Smooth muscle cell (in vitro differentiated cells): Measurements from ENCODE around the gene CNBD2. TPM values are rescaled to one million over a fixed set of nuclear protein-coding genes. Genes with fewer than 3 reads are reported as not detected.
"Not testable (repeated sequence)": the region's sequence is repeated elsewhere in the genome, so short reads cannot be mapped to it uniquely, and the experiment has no call there.

Experiments used
- DNase-seq: peaks from one replicate; lab custom pipeline; 2025; ENCODE audit not compliant: unreplicated experiment; lab: John Stamatoyannopoulos, UW
- H2AFZ ChIP-seq: fragments of 200-600 bp; sonication (generic); 2 replicates; pipeline ENCODE4 v1.6.0; 2016; ENCODE audit warnings: antibody characterized with exemption, low read depth, mild to moderate bottlenecking
- H3F3A ChIP-seq: fragments of 200-600 bp; sonication (generic); 2 replicates; pipeline ENCODE4 v1.6.0; 2017; ENCODE audit warnings: antibody characterized with exemption, low read depth
- H3K27ac ChIP-seq: fragments of 200-600 bp; sonication (generic); 2 replicates; pipeline ENCODE4 v1.5.1; 2016; ENCODE audit warnings: low read depth, mild to moderate bottlenecking
- H3K27me3 ChIP-seq: fragments of 200-600 bp; sonication (generic); 2 replicates; pipeline ENCODE4 v1.6.1; 2016; ENCODE audit warnings: low read depth, mild to moderate bottlenecking
- H3K36me3 ChIP-seq: fragments of 200-600 bp; sonication (generic); 2 replicates; pipeline ENCODE4 v1.5.1; 2016; ENCODE audit warnings: low read depth
- H3K4me1 ChIP-seq: fragments of 200-600 bp; sonication (generic); 2 replicates; pipeline ENCODE4 v1.5.1; 2016; ENCODE audit warnings: low read depth
- H3K4me2 ChIP-seq: fragments of 200-600 bp; sonication (generic); 2 replicates; pipeline ENCODE4 v1.6.0; 2016; ENCODE audit warnings: mild to moderate bottlenecking
- H3K4me3 ChIP-seq: fragments of 200-600 bp; sonication (generic); 2 replicates; pipeline ENCODE4 v1.5.1; 2016; ENCODE audit warnings: mild to moderate bottlenecking
- H3K79me2 ChIP-seq: fragments of 200-600 bp; sonication (generic); 2 replicates; pipeline ENCODE4 v1.6.0; 2016; ENCODE audit warnings: low read depth, mild to moderate bottlenecking
- H3K9ac ChIP-seq: fragments of 200-600 bp; sonication (generic); 2 replicates; pipeline ENCODE4 v1.6.0; 2016; ENCODE audit warnings: low read depth
- H3K9me3 ChIP-seq: fragments of 200-600 bp; sonication (generic); replicated peaks from 2 replicates; pipeline ENCODE4 v1.5.1; 2016; ENCODE audit warnings: low read depth
- H4K20me1 ChIP-seq: fragments of 200-600 bp; sonication (generic); 2 replicates; pipeline ENCODE4 v1.6.0; 2016; ENCODE audit warnings: low read depth
- WGBS: methylation state at CpG from one replicate; pipeline ENCODE4 v1.1.7; 2016; ENCODE audit warnings: low lambda C conversion rate; 5-methylcytosine and 5-hydroxymethylcytosine counted together
- polyA plus RNA-seq: library from polyadenylated mRNA; unstranded; fragments of >200 nt; fragmentation: Nextera tagmentation; extraction: Ambion mirVana; gene quantifications from 2 replicates; pipeline ENCODE4 v1.2.1, GENCODE V29; 2016
- total RNA-seq: library from RNA; depleted of rRNA; stranded (reverse); fragments of >200 nt; gene quantifications from 2 replicates; pipeline ENCODE4 v1.2.3, GENCODE V29; 2014
- TF ChIP-seq, protein P1 (sequence below): fragments of 200-600 bp; sonication (generic); IDR thresholded peaks from 2 replicates; pipeline ENCODE4 v1.5.1; 2017; ENCODE audit warnings: borderline replicate concordance, mild to moderate bottlenecking, antibody characterized with exemption; ENCODE audit not compliant: insufficient read depth, poor library complexity, severe bottlenecking

Gene CNBD2
- total and polyA plus RNA-seq, 2 experiments from 2014 or later, result 2.8 to 10.2 TPM

DNA sequence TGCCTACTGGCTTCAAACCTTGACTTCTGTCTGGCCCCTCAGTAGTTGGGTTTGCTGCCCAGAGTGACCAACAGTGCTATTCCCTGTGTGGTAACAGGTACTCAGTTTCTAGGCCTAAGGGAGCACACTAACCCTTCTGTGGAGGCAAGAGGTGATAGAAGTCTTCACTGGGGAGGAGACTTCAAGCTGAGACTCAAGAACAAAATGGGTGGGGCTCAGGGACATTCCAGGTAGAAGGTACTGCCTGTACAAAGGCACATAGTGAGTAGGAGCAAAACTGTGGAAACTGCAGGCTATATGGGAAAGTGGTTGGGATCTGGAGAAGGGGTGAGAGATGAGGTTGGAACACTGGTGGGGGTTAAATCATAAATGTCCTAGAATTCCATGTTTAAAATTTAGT is 11.8 kb upstream of the CNBD2 start:
- H3F3A ChIP-seq, result peaks cover 13% of the 10 kb centered on the region
- peaks cover 17% of the 10 kb centered on the region for H3K4me1 ChIP-seq
- H3K9me3 ChIP-seq, result no peaks in the 10 kb centered on the region
- peaks cover 16% of the 10 kb centered on the region for H4K20me1 ChIP-seq
- no peak overlapping the region for H3K9ac ChIP-seq
- TF ChIP-seq, protein P1, sequence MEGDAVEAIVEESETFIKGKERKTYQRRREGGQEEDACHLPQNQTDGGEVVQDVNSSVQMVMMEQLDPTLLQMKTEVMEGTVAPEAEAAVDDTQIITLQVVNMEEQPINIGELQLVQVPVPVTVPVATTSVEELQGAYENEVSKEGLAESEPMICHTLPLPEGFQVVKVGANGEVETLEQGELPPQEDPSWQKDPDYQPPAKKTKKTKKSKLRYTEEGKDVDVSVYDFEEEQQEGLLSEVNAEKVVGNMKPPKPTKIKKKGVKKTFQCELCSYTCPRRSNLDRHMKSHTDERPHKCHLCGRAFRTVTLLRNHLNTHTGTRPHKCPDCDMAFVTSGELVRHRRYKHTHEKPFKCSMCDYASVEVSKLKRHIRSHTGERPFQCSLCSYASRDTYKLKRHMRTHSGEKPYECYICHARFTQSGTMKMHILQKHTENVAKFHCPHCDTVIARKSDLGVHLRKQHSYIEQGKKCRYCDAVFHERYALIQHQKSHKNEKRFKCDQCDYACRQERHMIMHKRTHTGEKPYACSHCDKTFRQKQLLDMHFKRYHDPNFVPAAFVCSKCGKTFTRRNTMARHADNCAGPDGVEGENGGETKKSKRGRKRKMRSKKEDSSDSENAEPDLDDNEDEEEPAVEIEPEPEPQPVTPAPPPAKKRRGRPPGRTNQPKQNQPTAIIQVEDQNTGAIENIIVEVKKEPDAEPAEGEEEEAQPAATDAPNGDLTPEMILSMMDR, result no peak
- no peak for DNase-seq
- no peak overlapping the region for H3K4me3 ChIP-seq
- H3K27ac ChIP-seq, result no peak overlapping the region
- H3K4me2 ChIP-seq, result no peak overlapping the region
- no peak overlapping the region for H2AFZ ChIP-seq
- no peaks in the 10 kb centered on the region for H3K27me3 ChIP-seq
- peaks cover 20% of the 10 kb centered on the region for H3K79me2 ChIP-seq
- no peaks in the 10 kb centered on the region for H3K36me3 ChIP-seq

DNA sequence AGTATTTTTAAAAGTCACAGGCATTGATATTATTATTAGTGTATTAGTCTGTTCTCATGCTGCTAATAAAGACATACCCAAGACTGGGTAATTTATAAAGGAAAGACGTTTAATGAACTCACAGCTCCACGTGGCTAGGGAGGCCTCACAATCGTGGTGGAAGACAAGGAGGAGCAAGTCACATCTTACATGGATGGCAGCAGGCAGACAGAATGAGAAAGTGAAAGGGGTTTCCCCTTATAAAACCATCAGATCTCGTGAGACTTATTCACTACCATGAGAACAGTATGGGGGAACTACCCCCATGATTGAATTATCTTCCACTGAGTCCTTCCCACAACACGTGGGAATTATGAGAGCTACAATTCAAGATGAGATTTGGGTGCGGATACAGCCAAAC is 9.1 kb upstream of the CNBD2 start:
- H3K4me2 ChIP-seq, H3K36me3 ChIP-seq, H3F3A ChIP-seq, H3K79me2 ChIP-seq, H3K4me1 ChIP-seq, H3K27me3 ChIP-seq, H3K9ac ChIP-seq, DNase-seq, H2AFZ ChIP-seq, H3K4me3 ChIP-seq, H3K9me3 ChIP-seq, H4K20me1 ChIP-seq, H3K27ac ChIP-seq: not testable (repeated sequence)
- WGBS, result 87% methylated on average over 6 of the region's 6 CpGs

DNA sequence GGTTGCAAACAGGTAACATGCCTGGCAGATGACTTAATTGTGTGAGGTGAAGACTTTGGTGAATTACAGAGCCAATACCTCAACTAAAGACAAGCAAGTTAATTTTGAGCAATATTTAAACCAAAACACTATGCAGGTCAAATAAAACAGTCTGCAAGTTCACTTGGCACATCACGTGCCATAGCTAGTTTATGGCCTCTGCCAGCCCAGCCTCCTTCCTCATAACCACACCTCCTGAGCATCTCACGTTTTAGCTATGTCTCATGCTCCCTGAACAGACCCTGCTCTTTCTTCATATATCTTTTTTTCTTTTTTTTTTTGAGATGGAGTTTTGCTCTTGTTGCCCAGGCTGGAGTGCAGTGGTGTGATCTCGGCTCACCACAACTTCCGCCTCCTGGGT is 4.5 kb upstream of the CNBD2 start:
- no peak for DNase-seq
- Histone ChIP-seq H3K27ac (no peak overlapping the region), H3K79me2 (no peaks in the 10 kb centered on the region), H3F3A (no peaks in the 10 kb centered on the region), H2AFZ (no peak overlapping the region), H3K9ac (no peak overlapping the region), H4K20me1 (no peaks in the 10 kb centered on the region), H3K4me1 (no peaks in the 10 kb centered on the region), H3K36me3 (no peaks in the 10 kb centered on the region), H3K9me3 (no peaks in the 10 kb centered on the region), H3K4me3 (no peak overlapping the region), H3K27me3 (no peaks in the 10 kb centered on the region), H3K4me2 (no peak overlapping the region)
- 95% methylated on average over 4 of the region's 4 CpGs for WGBS
- TF ChIP-seq, protein P1, result no peak

DNA sequence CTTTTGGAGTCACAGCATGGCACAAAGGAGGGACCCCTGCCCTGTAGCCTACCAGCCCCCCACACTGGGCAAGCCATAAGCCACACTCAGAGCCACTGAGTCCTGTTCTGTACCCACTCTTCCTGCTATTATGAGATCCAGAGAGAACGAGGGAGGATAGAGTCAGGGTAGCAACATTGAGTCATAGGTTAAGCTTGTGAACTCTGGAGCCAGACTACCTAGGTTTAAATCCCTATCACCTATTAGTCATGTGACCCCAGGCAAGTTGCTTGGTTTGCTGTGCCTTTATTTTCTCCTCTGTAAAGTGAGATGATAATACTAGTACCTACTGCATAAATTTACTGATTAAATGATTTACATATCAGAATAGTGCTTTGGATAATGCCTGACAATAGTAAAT is 540 bp downstream of the CNBD2 start:
- Histone ChIP-seq H3K27me3 (no peaks in the 10 kb centered on the region), H3K79me2 (no peaks in the 10 kb centered on the region), H3K4me2 (no peak overlapping the region), H3F3A (peaks cover 3% of the 10 kb centered on the region), H3K4me1 (no peaks in the 10 kb centered on the region), H3K4me3 (no peak overlapping the region), H3K9me3 (no peaks in the 10 kb centered on the region), H3K9ac (no peak overlapping the region), H3K36me3 (no peaks in the 10 kb centered on the region), H2AFZ (no peak overlapping the region), H4K20me1 (no peaks in the 10 kb centered on the region), H3K27ac (no peak overlapping the region)
- TF ChIP-seq, protein P1, result no peak
- 42% methylated on average over 1 of the region's 1 CpG for WGBS
- no peak for DNase-seq
